HFF-Myc (cell line): ENCODE results near the gene SEPHS2.

ENCODE experiments used
- DNase-seq: peaks from one replicate; pipeline ENCODE4 v3.0.0-alpha.2; 2011; ENCODE audit warnings: low read depth; ENCODE audit errors: extremely low read depth
- H3K4me3 ChIP-seq: replicated peaks from 2 replicates; pipeline ENCODE4 v1.5.1; 2011; ENCODE audit warnings: low read depth, mild to moderate bottlenecking, control low read depth, low read length
- TF ChIP-seq, protein P1 (sequence below): IDR thresholded peaks from 2 replicates; pipeline ENCODE4 v1.5.1; 2012; ENCODE audit warnings: mild to moderate bottlenecking, low read depth, low read length, control low read depth; ENCODE audit errors: missing control alignments

Gene SEPHS2

DNA sequence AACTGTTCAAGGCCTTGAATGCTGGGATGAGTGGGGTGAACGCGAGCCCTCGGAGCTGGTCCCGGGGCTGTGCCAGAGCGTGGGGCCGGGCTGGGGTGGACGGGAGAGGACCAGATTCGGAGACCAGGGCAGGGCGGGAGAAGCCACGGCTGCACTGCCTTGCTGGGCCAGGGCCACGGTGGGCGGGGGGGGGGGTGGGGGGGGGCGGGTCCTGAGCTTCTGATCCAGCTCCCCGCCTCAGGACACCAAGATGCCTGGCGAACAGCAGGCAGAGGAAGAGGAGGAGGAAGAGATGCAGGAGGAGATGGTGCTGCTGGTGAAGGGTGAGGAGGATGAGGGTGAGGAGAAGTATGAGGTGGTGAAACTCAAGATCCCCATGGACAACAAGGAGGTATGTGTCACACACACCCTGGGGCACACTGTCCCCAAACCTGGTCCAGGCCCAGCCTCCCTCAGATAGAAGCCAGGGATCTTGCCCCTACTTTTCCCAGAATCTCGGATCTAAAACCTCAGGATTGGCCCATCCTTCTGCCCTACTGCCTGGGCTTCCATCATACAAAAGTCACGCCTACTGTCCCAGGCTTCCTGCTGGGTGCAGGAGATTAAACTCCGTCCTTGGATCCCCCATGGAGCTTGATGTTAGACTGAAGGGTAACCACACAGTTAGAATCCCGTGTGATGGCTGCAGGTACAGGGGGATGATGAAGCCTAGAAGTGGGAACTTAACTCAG is 37.7 kb downstream of the SEPHS2 start:
- DNase-seq, result no peak
- TF ChIP-seq, protein P1, sequence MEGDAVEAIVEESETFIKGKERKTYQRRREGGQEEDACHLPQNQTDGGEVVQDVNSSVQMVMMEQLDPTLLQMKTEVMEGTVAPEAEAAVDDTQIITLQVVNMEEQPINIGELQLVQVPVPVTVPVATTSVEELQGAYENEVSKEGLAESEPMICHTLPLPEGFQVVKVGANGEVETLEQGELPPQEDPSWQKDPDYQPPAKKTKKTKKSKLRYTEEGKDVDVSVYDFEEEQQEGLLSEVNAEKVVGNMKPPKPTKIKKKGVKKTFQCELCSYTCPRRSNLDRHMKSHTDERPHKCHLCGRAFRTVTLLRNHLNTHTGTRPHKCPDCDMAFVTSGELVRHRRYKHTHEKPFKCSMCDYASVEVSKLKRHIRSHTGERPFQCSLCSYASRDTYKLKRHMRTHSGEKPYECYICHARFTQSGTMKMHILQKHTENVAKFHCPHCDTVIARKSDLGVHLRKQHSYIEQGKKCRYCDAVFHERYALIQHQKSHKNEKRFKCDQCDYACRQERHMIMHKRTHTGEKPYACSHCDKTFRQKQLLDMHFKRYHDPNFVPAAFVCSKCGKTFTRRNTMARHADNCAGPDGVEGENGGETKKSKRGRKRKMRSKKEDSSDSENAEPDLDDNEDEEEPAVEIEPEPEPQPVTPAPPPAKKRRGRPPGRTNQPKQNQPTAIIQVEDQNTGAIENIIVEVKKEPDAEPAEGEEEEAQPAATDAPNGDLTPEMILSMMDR, result no peak
- peak overlapping the region; percentile 76 for H3K4me3 ChIP-seq

DNA sequence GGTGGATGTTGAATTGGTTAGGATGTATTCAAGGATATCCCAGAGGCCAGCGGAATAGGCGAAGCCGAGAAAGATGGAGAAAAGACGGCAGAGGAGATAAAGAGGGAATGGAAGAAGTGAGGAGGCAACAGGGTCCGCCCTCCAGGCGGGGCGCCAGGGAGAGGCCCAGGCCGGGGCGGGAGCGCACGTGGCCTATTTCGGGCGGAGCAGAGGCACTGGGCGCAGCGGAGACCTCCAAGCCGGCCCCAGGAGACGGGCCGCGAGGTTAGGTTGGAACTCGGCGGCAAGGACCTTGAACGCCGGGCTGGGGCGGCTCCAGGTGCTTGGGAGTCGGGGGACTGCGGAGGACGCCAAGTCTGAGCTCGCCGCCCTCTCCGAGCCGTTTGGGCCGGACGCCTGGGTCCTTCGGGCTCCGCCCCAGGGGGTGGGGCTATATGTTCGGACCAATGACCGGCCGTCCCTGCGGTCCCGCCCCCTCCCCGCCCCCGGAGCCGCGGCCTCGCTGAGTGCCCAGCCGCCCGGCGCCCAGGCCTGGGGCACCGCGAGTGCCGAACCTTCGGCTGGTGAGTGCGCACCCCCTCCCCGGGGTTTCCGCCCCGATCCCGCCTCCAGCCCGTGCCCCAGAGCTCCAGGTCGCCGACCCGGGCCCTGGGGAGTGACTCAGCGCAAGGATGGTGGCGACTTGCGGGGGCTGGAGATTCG is 38.4 kb downstream of the SEPHS2 start, which contains the start of gene ZNF771:
Gene ZNF771 (plus strand): TSS at position 505 of the 702 bp plus-strand sequence. CDS start 448 bp downstream, outside the sequence.
- DNase-seq, result no peak
- TF ChIP-seq, protein P1, result no peak
- peak within 1 kb of the TSS; percentile 76 for H3K4me3 ChIP-seq

DNA sequence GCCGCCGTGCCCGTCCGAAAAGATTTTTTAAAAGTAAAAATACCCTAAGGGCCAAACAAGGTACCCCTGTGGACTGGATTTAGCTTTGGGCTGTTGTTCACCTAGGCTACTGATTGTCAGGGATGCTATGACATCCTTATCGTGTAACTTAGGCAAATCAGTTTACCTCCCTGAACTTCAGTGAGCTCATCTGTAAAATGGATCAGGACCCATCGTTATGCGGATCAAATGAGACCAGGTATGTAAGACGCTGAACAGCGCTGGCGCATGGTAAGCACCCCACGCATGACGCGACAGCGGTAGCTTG is 38.9 kb downstream of the SEPHS2 start:
- no peak for DNase-seq
- peak overlapping the region; percentile 76 for H3K4me3 ChIP-seq
- TF ChIP-seq, protein P1, result no peak

DNA sequence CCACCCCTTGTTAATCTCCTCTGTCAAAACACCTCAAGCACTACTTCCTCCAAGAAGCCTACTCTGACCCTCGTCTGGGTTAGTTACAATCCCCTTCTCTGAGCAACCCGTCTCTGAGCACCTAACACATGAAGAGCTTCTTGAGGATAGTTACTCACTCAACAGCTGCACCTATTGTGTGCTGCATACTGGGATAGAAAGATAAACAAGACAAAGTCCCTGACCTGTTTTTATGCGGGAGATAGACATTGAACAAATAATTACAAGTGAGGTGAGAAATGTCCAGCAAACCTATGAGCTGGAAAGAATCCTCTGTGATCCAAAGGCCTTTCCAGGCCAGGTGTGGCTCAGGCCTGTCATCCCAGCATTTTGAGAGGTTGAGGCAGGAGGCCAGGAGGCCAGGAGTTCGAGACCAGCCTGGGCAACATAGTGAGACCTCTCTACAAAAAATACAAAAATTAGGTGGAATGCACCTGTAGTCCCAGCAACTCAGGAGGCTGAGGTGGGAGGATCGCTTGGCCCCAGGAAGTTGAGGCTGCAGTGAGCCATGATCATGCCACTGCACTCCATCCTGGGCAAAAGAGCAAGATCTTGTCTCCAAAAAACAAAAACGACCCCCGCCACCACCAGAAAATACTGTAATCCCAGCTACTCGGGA is 43.8 kb downstream of the SEPHS2 start:
- TF ChIP-seq, protein P1, result no peak
- no peak overlapping the region for H3K4me3 ChIP-seq
- no peak for DNase-seq

DNA sequence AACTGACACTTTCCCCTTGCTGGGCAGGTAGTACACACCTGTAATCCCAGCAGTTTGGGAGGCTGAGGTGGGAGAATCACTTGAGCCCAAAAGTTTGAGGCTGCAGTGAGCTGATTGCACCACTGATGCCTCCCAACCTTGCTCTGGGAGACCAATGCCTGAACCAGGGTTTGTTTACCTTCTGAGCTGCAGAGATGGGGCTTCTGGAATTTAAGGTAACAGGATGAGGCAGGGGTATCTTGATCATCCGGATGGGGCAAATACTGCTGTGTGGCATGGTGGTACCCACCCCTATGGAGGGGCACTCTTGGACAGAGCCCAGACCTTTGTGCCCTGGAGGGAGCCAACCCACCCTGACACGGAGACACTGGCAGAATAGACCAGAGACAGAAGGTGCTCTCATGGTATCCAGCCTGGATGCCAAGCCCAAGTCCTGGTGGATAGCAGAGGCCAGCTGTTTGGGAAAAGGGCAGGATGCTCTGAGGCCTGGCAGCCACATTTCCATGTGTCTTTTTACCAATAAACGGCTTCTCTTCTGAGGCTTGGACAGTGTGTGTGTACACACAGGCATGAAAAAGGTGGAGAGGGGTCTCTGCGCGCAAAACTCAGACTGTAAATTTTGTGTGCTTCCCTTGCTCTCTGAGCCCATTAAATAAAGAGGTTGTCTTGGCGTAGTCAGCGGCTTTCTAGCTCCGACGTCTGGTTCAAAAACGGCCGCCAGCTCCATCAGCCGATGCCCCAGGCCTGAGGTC is 46.1 kb downstream of the SEPHS2 start:
- peak overlapping the region; percentile 40 for H3K4me3 ChIP-seq

More for the DNA sequence above, 46.1 kb downstream of the SEPHS2 start:
- TF ChIP-seq, protein P1, result no peak
- DNase-seq, result no peak
